RCC 7860 (cell line): ENCODE results near the gene CCZ1.
"Not testable (repeated sequence)": the region's sequence is repeated elsewhere in the genome, so short reads cannot be mapped to it uniquely, and the experiment has no call there.

Experiments
- DNase-seq: peaks from one replicate; pipeline ENCODE4 v3.0.0-alpha.2; 2015; ENCODE audit warnings: low spot score
- FAIRE-seq: peaks from 2 replicates; lab custom pipeline; 2012; peaks lifted over from hg19 to GRCh38; lab: Jason Lieb, UNC

The CCZ1 gene

GRCh38 chr7:5898480-5899224 is at the start of gene CCZ1:
Gene CCZ1, plus strand, starts transcription at chr7:5898733. Its CDS starts 67 bp downstream, at chr7:5898800.
- peak; percentile 30 for DNase-seq

GRCh38 chr7:5850944-5851343 is 47.6 kb upstream of the CCZ1 start:
- FAIRE-seq (no peak), DNase-seq (no peak)

More at GRCh38 chr7:5898480-5899224, at the start of gene CCZ1:
- FAIRE-seq: not testable (repeated sequence)

- no peak for DNase-seq
- no peak for FAIRE-seq
Observed at GRCh38 chr7:5854738-5855137, 43.8 kb upstream of the CCZ1 start.

- not testable (repeated sequence) for FAIRE-seq
Observed at GRCh38 chr7:5857041-5857575, 41.4 kb upstream of the CCZ1 start.

GRCh38 chr7:5858494-5858893 is 40.0 kb upstream of the CCZ1 start:
- not testable (repeated sequence) for FAIRE-seq, DNase-seq

More at GRCh38 chr7:5857041-5857575, 41.4 kb upstream of the CCZ1 start:
- not testable (repeated sequence) for DNase-seq

GRCh38 chr7:5861281-5861680 is 37.3 kb upstream of the CCZ1 start:
- DNase-seq, FAIRE-seq: not testable (repeated sequence)

- not testable (repeated sequence) for FAIRE-seq, DNase-seq
Observed at GRCh38 chr7:5862753-5863366, 35.7 kb upstream of the CCZ1 start.

GRCh38 chr7:5865279-5865931 is 33.1 kb upstream of the CCZ1 start:
- not testable (repeated sequence) for FAIRE-seq, DNase-seq

GRCh38 chr7:5867060-5867459 is 31.5 kb upstream of the CCZ1 start:
- no peak for DNase-seq
- no peak for FAIRE-seq

GRCh38 chr7:5868928-5869341 is 29.6 kb upstream of the CCZ1 start:
- FAIRE-seq, DNase-seq: not testable (repeated sequence)

GRCh38 chr7:5869691-5870090 is 28.8 kb upstream of the CCZ1 start:
- DNase-seq (no peak), FAIRE-seq (no peak)

GRCh38 chr7:5870311-5870710 is 28.2 kb upstream of the CCZ1 start:
- DNase-seq: no peak
- FAIRE-seq: no peak

- no peak for DNase-seq
- no peak for FAIRE-seq
Observed at GRCh38 chr7:5872326-5872725, 26.2 kb upstream of the CCZ1 start.

GRCh38 chr7:5879591-5879990 is 18.9 kb upstream of the CCZ1 start:
- FAIRE-seq: not testable (repeated sequence)

GRCh38 chr7:5880106-5880505 is 18.4 kb upstream of the CCZ1 start:
- not testable (repeated sequence) for DNase-seq, FAIRE-seq

More at GRCh38 chr7:5879591-5879990, 18.9 kb upstream of the CCZ1 start:
- DNase-seq: not testable (repeated sequence)

- not testable (repeated sequence) for DNase-seq, FAIRE-seq
Observed at GRCh38 chr7:5884431-5884830, 14.1 kb upstream of the CCZ1 start.

GRCh38 chr7:5888021-5888420 is 10.5 kb upstream of the CCZ1 start:
- DNase-seq, FAIRE-seq: not testable (repeated sequence)

- DNase-seq, FAIRE-seq: not testable (repeated sequence)
Observed at GRCh38 chr7:5890244-5890643, 8.3 kb upstream of the CCZ1 start.

GRCh38 chr7:5892498-5892897 is 6.0 kb upstream of the CCZ1 start:
- DNase-seq: no peak
- no peak for FAIRE-seq

- DNase-seq, FAIRE-seq: not testable (repeated sequence)
Observed at GRCh38 chr7:5897369-5897919, 1.1 kb upstream of the CCZ1 start.

GRCh38 chr7:5903002-5903401 is 4.5 kb downstream of the CCZ1 start:
- not testable (repeated sequence) for FAIRE-seq, DNase-seq
